Upper lobe of left lung (tissue), 4 donors: ENCODE measurements around the gene FRMD3.

Experiments
- EP300 ChIP-seq, 4 donors: sonication (generic); formaldehyde crosslinking; IDR thresholded peaks; one replicate each; pipeline ENCODE4 v1.5.1; 2017; ENCODE audit warnings: antibody characterized with exemption in 4 of 4, control low read depth in 2 of 4
- POLR2A ChIP-seq, 4 donors: fragments of 450-650 bp; IDR thresholded peaks; one replicate each; pipeline ENCODE4 v1.5.1; 2016 to 2017; ENCODE audit warnings: antibody characterized with exemption in 4 of 4, mild to moderate bottlenecking in 2 of 4
- POLR2AphosphoS5 ChIP-seq, 2 donors: sonication (generic); formaldehyde crosslinking; IDR thresholded peaks; one replicate each; pipeline ENCODE4 v1.5.1; 2017; ENCODE audit warnings: antibody characterized with exemption in 2 of 2
- TF ChIP-seq, protein P1 (sequence below), 6 experiments: fragments of 450-650 bp in 4 of 6; fragments of 200-600 bp in 2 of 6; sonication (generic) in 2 of 6; IDR thresholded peaks; one replicate each; pipeline ENCODE4 v1.5.1; 2016 to 2019; ENCODE audit warnings: antibody characterized with exemption in 6 of 6

DNA sequence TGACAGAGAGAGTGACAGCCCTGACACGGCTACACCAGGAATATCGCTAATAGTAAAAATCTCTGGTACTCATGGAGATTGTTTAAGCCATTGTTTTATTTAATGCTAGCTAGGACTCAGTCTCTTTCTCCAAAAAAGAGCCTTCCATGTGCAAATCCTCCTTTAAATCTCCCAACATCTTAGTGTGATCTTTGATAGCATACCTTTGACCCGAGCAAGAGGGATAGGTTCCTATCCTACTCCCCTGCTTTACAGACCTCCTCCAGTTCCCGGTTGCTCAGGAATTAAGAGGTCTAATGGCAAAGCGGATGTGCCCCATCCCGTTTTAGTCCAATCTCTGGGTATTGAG, 663 bp upstream of the FRMD3 start:
- TF ChIP-seq, protein P1, sequence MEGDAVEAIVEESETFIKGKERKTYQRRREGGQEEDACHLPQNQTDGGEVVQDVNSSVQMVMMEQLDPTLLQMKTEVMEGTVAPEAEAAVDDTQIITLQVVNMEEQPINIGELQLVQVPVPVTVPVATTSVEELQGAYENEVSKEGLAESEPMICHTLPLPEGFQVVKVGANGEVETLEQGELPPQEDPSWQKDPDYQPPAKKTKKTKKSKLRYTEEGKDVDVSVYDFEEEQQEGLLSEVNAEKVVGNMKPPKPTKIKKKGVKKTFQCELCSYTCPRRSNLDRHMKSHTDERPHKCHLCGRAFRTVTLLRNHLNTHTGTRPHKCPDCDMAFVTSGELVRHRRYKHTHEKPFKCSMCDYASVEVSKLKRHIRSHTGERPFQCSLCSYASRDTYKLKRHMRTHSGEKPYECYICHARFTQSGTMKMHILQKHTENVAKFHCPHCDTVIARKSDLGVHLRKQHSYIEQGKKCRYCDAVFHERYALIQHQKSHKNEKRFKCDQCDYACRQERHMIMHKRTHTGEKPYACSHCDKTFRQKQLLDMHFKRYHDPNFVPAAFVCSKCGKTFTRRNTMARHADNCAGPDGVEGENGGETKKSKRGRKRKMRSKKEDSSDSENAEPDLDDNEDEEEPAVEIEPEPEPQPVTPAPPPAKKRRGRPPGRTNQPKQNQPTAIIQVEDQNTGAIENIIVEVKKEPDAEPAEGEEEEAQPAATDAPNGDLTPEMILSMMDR (IDR thresholded peaks at IDR 0.05): no peak
- TF ChIP-seq POLR2A (IDR thresholded peaks at IDR 0.05) (no peak), EP300 (IDR thresholded peaks at IDR 0.05) (no peak), POLR2AphosphoS5 (IDR thresholded peaks at IDR 0.05) (no peak)
